Naive thymus-derived CD8-positive, alpha-beta T cell (primary cell): Measurements from ENCODE around the gene CYB5A. TPM values are rescaled to one million over a fixed set of nuclear protein-coding genes. Genes with fewer than 3 reads are reported as not detected.
"Not testable (repeated sequence)": the region's sequence is repeated elsewhere in the genome, so short reads cannot be mapped to it uniquely, and the experiment has no call there.

Experiments
- ATAC-seq, 2 donors: fragments of 150-1000 bp; cut with Tn5 transposase in 1 of 2; sonication (Bioruptor Pico), chemical (Tn5 transposase) in 1 of 2; 1 replicate in 1 of 2; 2 replicates in 1 of 2; pipeline ENCODE4 v1.10.0; 2021; ENCODE audit warnings: mild to moderate bottlenecking in 2 of 2, moderate library complexity in 2 of 2
- POLR2A ChIA-PET: fragments of 350-600 bp; sonication (Branson Sonifier 250); formaldehyde crosslinking; loops from one replicate; lab custom pipeline; 2021; ENCODE audit warnings: antibody characterized with exemption; lab: Charles Lee
- DNase-seq, 10 donors: peaks; one replicate each; pipeline versions ENCODE4 v3.0.0 to v3.0.0-alpha.2; 2020 to 2022
- H3K27ac Mint-ChIP-seq, 10 donors: one replicate each; pipeline ENCODE4 v1.8.0; 2020 to 2022; ENCODE audit warnings: mild to moderate bottlenecking in 10 of 10, mixed read lengths in 10 of 10, moderate library complexity in 4 of 10, inconsistent platforms in 1 of 10
- H3K27me3 Mint-ChIP-seq, 5 donors: one replicate each; pipeline ENCODE4 v1.8.0; 2021 to 2022; ENCODE audit warnings: mixed read lengths in 5 of 5
- H3K36me3 Mint-ChIP-seq, 3 donors: one replicate each; pipeline ENCODE4 v1.8.0; 2020 to 2022; ENCODE audit warnings: mixed read lengths in 3 of 3, mild to moderate bottlenecking in 2 of 3, inconsistent platforms in 1 of 3
- H3K4me1 Mint-ChIP-seq, 4 donors: one replicate each; pipeline ENCODE4 v1.8.0; 2021 to 2022; ENCODE audit warnings: mixed read lengths in 4 of 4
- H3K4me3 Mint-ChIP-seq, 10 donors: one replicate each; pipeline ENCODE4 v1.8.0; 2020 to 2022; ENCODE audit warnings: mild to moderate bottlenecking in 10 of 10, mixed read lengths in 10 of 10, moderate library complexity in 6 of 10, inconsistent platforms in 1 of 10
- H3K9me3 Mint-ChIP-seq, 9 donors: one replicate each; pipeline ENCODE4 v1.8.0; 2020 to 2022; ENCODE audit warnings: mixed read lengths in 9 of 9, mild to moderate bottlenecking in 3 of 9, inconsistent platforms in 1 of 9, moderate library complexity in 1 of 9
- polyA plus RNA-seq, 3 donors: library from polyadenylated mRNA; unstranded; fragments of 300-500 nt; fragmentation: Illumina TruSeq; gene quantifications; one replicate each; pipeline ENCODE4 v1.2.3, GENCODE V29; 2021
- total RNA-seq, 8 experiments: library from RNA in 2 of 8; stranded (reverse) in 2 of 8; gene quantifications; one replicate each; pipeline ENCODE4 v1.2.3 and lab custom pipeline; 2021 to 2026

CYB5A gene
- total RNA-seq, result 10 to 100 TPM; 42.3 to 43.1 TPM
- 100 to 1,000 TPM in 1 of 3 donors, 10 to 100 TPM in 2; 80.3 to 101 (median 96.8) TPM for polyA plus RNA-seq
- total RNA-seq (lab: John Stamatoyannopoulos, UW), result 13.3 to 30.8 (median 26.3) reads per million in 6 experiments

- ATAC-seq (peak; percentile 94), DNase-seq (peak; percentile 97 to 100 (median 99))
- Mint-ChIP-seq H3K4me1 (peaks cover 6 to 44% (median 30%) of the 10 kb centered on the region in 4 donors), H3K27ac (peak within 1 kb of the TSS; percentile 79 to 97 (median 96)), H3K4me3 (peak within 1 kb of the TSS in 5 of 10 donors; percentile 94 to 99 (median 99)), H3K27me3 (no peaks in the 10 kb centered on the region), H3K36me3 (peaks cover 0 to 4% (median 2%) of the 10 kb centered on the region in 3 donors), H3K9me3 (peaks cover 0 to 3% (median 0%) of the 10 kb centered on the region in 9 donors)
- POLR2A ChIA-PET, result interaction anchor here (0.6 to 1.2 kb wide), 6 partner anchors 8 to 209 kb away, joined by 3 to 4 read pairs (median 3); partner anchors contain the start of genes CNDP2 and TIMM21
Observed at GRCh38 chr18:74291771-74292540, at the start of gene CYB5A. TSS of gene CYB5A (minus strand) at chr18:74291963. CDS start at chr18:74291875, 88 bp downstream.

- ATAC-seq, result no peak
- POLR2A ChIA-PET, result interaction anchor here (0.6 kb wide), 1 partner anchor 94 kb away, joined by 4 read pairs; no protein-coding TSS in a partner anchor
- no peak for DNase-seq
- Mint-ChIP-seq H3K36me3 (no peaks in the 10 kb centered on the region), H3K27ac (no peak overlapping the region), H3K9me3 (no peaks in the 10 kb centered on the region), H3K4me3 (no peak overlapping the region), H3K4me1 (peaks cover 0 to 14% (median 0%) of the 10 kb centered on the region in 4 donors), H3K27me3 (peaks cover 4 to 10% (median 8%) of the 10 kb centered on the region in 5 donors)
Observed at GRCh38 chr18:74337912-74338309, 46.1 kb upstream of the CYB5A start.

GRCh38 chr18:74337155-74337911 is 45.6 kb upstream of the CYB5A start:
- Mint-ChIP-seq H3K9me3 (no peaks in the 10 kb centered on the region), H3K4me1 (peaks cover 0 to 14% (median 0%) of the 10 kb centered on the region in 4 donors), H3K36me3 (no peaks in the 10 kb centered on the region), H3K27me3 (peaks cover 4 to 10% (median 8%) of the 10 kb centered on the region in 5 donors), H3K4me3 (no peak overlapping the region), H3K27ac (no peak overlapping the region)
- POLR2A ChIA-PET, result interaction anchor here (0.6 kb wide), 1 partner anchor 93 kb away, joined by 4 read pairs; no protein-coding TSS in a partner anchor
- ATAC-seq (no peak), DNase-seq (no peak)

GRCh38 chr18:74336656-74337055 is 44.9 kb upstream of the CYB5A start:
- Mint-ChIP-seq H3K36me3 (no peaks in the 10 kb centered on the region), H3K4me3 (no peak overlapping the region), H3K4me1 (peaks cover 0 to 14% (median 0%) of the 10 kb centered on the region in 4 donors), H3K27me3 (peaks cover 4 to 10% (median 8%) of the 10 kb centered on the region in 5 donors), H3K27ac (no peak overlapping the region), H3K9me3 (no peaks in the 10 kb centered on the region)
- ATAC-seq, result no peak
- DNase-seq, result no peak
- POLR2A ChIA-PET, result no interaction called here

- Mint-ChIP-seq H3K27ac (peak overlapping the region in 2 of 10 donors; percentile 52 to 62), H3K27me3 (peaks cover 9 to 13% (median 10%) of the 10 kb centered on the region in 5 donors), H3K4me1 (peaks cover 0 to 14% (median 0%) of the 10 kb centered on the region in 4 donors), H3K36me3 (no peaks in the 10 kb centered on the region), H3K9me3 (no peaks in the 10 kb centered on the region), H3K4me3 (peak overlapping the region in 1 of 10 donors; percentile 25)
- POLR2A ChIA-PET, result no interaction called here
- no peak for ATAC-seq
- DNase-seq, result no peak
Observed at GRCh38 chr18:74334242-74334893, 42.6 kb upstream of the CYB5A start.

GRCh38 chr18:74333091-74333490 is 41.3 kb upstream of the CYB5A start:
- Mint-ChIP-seq H3K4me3 (no peak overlapping the region), H3K27me3 (peaks cover 9 to 13% (median 10%) of the 10 kb centered on the region in 5 donors), H3K27ac (no peak overlapping the region), H3K9me3 (no peaks in the 10 kb centered on the region), H3K4me1 (peaks cover 0 to 14% (median 0%) of the 10 kb centered on the region in 4 donors), H3K36me3 (no peaks in the 10 kb centered on the region)
- DNase-seq (no peak), ATAC-seq (no peak)
- POLR2A ChIA-PET, result no interaction called here

GRCh38 chr18:74331404-74331803 is 39.6 kb upstream of the CYB5A start:
- ATAC-seq (no peak), DNase-seq (no peak)
- no peak overlapping the region for H3K4me3 Mint-ChIP-seq
- H3K4me1 Mint-ChIP-seq, result peaks cover 0 to 14% (median 0%) of the 10 kb centered on the region in 4 donors
- no peak overlapping the region for H3K27ac Mint-ChIP-seq
- POLR2A ChIA-PET, result no interaction called here
- no peaks in the 10 kb centered on the region for H3K36me3 Mint-ChIP-seq
- no peaks in the 10 kb centered on the region for H3K9me3 Mint-ChIP-seq
- peaks cover 0 to 7% (median 5%) of the 10 kb centered on the region in 5 donors for H3K27me3 Mint-ChIP-seq

GRCh38 chr18:74329688-74330205 is 38.0 kb upstream of the CYB5A start:
- H3K4me3 Mint-ChIP-seq, result no peak overlapping the region
- no peaks in the 10 kb centered on the region for H3K36me3 Mint-ChIP-seq
- H3K4me1 Mint-ChIP-seq, result peaks cover 0 to 11% (median 0%) of the 10 kb centered on the region in 4 donors
- H3K27ac Mint-ChIP-seq, result no peak overlapping the region
- H3K9me3 Mint-ChIP-seq, result no peaks in the 10 kb centered on the region
- ATAC-seq (no peak), DNase-seq (no peak)
- H3K27me3 Mint-ChIP-seq, result peaks cover 0 to 7% (median 5%) of the 10 kb centered on the region in 5 donors
- POLR2A ChIA-PET, result no interaction called here

GRCh38 chr18:74328206-74328605 is 36.4 kb upstream of the CYB5A start:
- no peaks in the 10 kb centered on the region for H3K36me3 Mint-ChIP-seq

GRCh38 chr18:74326791-74327190 is 35.0 kb upstream of the CYB5A start:
- H3K4me1 Mint-ChIP-seq, POLR2A ChIA-PET, ATAC-seq, DNase-seq, H3K4me3 Mint-ChIP-seq, H3K36me3 Mint-ChIP-seq, H3K9me3 Mint-ChIP-seq, H3K27me3 Mint-ChIP-seq, H3K27ac Mint-ChIP-seq: not testable (repeated sequence)

More at GRCh38 chr18:74328206-74328605, 36.4 kb upstream of the CYB5A start:
- H3K9me3 Mint-ChIP-seq, result no peaks in the 10 kb centered on the region
- H3K27me3 Mint-ChIP-seq, result peaks cover 0 to 7% (median 5%) of the 10 kb centered on the region in 5 donors
- no peaks in the 10 kb centered on the region for H3K4me1 Mint-ChIP-seq
- no peak for ATAC-seq
- POLR2A ChIA-PET, result no interaction called here
- DNase-seq, result no peak
- H3K4me3 Mint-ChIP-seq, result no peak overlapping the region
- no peak overlapping the region for H3K27ac Mint-ChIP-seq

- DNase-seq (no peak), ATAC-seq (no peak)
- no peaks in the 10 kb centered on the region for H3K9me3 Mint-ChIP-seq
- no peak overlapping the region for H3K4me3 Mint-ChIP-seq
- H3K27me3 Mint-ChIP-seq, result peaks cover 0 to 3% (median 3%) of the 10 kb centered on the region in 5 donors
- no peaks in the 10 kb centered on the region for H3K36me3 Mint-ChIP-seq
- H3K27ac Mint-ChIP-seq, result no peak overlapping the region
- no peaks in the 10 kb centered on the region for H3K4me1 Mint-ChIP-seq
- POLR2A ChIA-PET, result interaction anchor here (0.6 kb wide), 1 partner anchor 37 kb away, joined by 3 read pairs; no protein-coding TSS in a partner anchor
Observed at GRCh38 chr18:74326231-74326630, 34.5 kb upstream of the CYB5A start.
